NCI-H1092 treated with DMSO at 0.1 percent for 48 hours (cell line): Measurements from ENCODE around the gene HDAC8.
A peak's percentile ranks its signal among the peaks of the same experiment; 100 is the strongest.

ENCODE experiments used
- DNase-seq: peaks from one replicate; lab custom pipeline; 2025; lab: John Stamatoyannopoulos, UW

Gene HDAC8

GRCh38 chrX:72316408-72317110 lies 256.1 kb downstream of the HDAC8 start:
- peak; percentile 29 for DNase-seq

- no peak for DNase-seq
Measured at GRCh38 chrX:72314881-72315280, 257.8 kb downstream of the HDAC8 start.

DNA sequence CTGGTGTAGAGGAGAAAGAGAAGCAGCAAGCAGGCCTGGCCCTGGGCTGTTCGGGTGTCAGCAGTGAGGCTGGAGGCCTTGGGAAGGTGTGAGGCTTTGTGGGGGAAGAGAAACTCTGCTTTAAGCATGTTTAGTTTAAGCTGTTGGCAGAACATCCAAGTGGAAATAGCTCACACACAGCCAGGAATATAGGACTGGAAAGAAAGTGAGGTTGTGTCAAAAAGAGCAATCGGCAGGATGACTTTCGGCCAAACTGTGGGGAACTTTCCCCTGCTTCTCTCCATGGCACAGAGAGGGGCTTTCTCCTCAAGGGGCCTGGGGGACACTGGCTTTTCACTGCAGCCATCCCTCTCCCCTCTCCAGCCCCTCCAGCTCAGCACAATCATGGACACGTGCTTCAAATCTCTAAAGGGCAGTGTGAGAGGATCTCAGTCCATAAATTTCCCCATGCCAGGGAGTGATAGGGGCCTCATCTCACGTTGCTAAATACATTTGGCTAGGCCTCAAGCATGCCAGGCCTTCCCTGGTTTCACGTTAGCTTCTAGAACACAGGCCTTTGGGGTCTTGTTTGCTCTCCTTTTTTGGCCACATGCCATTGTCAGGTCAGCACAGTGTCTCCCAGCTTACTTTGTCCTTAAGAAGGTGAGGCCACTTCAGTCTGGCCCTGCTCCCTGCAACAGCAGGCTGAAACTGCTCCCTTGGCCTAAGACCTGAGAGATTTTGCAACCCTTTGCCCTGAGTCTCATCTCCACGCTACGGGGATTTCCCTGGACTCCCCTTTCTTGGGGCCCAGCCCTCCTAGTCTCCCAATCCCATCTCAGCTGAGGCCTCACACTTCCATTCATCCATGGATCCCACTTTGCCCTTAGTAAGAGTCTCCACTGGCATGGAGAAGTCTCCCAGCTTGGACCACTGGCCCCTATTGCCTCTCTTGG lies 258.7 kb downstream of the HDAC8 start:
- DNase-seq: peak; percentile 8

DNA sequence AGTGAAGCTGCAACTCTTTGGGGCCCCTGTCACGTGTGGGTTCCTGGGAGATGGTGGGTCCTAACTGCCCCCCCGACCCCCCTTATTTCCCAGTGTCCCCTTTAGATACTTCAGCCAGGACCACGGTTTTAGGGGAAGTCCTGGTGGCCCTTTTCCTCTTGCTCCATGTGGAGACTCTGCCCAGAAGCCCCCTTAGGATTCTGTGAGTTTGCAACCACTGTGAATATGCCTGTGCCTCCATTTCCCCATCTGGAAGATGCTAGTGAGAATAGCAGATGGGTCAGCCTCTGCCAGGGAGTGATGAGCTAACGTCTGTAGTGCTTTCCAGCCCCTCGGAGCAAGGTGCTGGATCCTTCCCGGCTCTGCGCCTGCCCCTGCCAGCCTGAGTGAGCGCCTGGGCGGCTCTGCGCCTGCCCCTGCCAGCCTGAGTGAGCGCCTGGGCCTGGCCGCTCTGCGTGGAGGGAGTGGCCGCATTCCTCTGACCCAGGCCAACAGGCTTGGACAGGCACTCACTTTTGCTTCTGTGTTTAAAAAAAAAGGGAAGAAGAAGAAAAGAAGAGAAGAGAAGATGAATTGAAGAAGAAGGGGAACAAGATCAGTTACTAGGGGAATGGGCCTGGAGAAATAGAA lies 260.2 kb downstream of the HDAC8 start:
- DNase-seq: no peak

GRCh38 chrX:72309297-72310071 lies 263.2 kb downstream of the HDAC8 start:
- DNase-seq: no peak

GRCh38 chrX:72308566-72309296 lies 263.9 kb downstream of the HDAC8 start:
- peak; percentile 74 for DNase-seq

- DNase-seq: no peak
Measured at GRCh38 chrX:72308209-72308565, 264.5 kb downstream of the HDAC8 start.

DNA sequence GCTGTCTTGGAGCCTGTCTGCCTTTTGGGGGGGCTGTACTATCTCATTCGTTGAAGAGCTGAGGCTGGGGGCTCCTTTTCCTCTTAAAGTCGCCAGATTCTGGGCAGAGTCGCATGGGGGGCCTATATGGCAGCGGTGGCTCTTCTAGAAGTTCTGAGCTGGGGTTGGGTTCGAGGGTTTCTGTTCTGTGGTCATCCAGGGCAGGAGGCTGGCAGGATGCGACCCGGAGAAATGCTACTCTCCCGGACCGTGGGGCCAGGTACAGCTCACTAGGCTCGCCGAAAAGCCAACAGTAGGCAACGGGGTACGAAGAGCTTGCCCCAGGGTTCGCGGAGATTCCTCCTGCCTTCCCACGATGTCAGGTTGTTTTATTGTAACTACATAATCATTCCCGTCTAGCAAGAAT lies 265.0 kb downstream of the HDAC8 start:
- no peak for DNase-seq

GRCh38 chrX:72306851-72307645 lies 265.6 kb downstream of the HDAC8 start:
- peak; percentile 86 for DNase-seq

GRCh38 chrX:72306085-72306801 lies 266.4 kb downstream of the HDAC8 start:
- peak; percentile 30 for DNase-seq

GRCh38 chrX:72305286-72306084 lies 267.2 kb downstream of the HDAC8 start, which contains the start of gene CITED1:
TSS of gene CITED1 (minus strand) at chrX:72305914. CDS start at chrX:72302869, 3,045 bp downstream.
- DNase-seq: peak; percentile 10

GRCh38 chrX:72304877-72305276 lies 267.8 kb downstream of the HDAC8 start:
- no peak for DNase-seq

- DNase-seq: no peak
Measured at GRCh38 chrX:72301781-72302180, 270.9 kb downstream of the HDAC8 start.

DNA sequence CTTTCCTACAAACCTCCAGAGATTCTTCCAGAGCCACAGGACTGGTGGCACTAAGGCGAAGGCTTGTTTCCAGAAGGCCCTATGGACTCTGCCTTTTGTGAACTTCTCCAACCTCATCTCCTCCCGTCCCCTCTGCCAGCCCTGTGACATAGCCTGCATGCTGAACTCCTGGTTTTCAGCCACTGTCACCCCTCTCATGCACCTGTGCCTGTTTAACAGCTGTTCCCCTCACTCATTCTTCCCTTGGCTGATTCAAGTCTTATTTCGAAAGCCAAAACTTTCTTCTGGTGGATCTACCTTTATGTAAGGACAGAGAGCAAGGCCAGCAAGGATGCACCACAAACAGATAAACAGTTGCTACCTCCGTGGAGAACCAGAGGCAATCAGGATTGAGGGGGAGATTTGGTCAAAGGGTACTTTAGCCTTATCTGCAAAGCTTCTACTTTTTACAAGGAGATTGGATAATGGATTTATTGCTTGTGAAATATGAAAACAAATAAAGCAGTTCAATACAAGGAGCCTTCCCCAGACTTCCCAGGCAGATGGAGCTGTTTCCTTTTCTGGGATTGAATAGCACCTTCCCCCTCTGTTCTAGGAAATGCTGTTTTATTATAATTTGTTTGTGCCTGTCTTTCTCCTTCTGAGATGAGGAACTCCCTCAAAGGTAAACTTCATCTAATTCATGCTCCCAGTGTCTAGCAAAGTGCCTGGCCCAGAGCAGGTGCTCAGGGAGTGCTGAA lies 272.6 kb downstream of the HDAC8 start:
- DNase-seq: no peak

GRCh38 chrX:72297953-72298730 lies 274.5 kb downstream of the HDAC8 start:
- DNase-seq: no peak

DNA sequence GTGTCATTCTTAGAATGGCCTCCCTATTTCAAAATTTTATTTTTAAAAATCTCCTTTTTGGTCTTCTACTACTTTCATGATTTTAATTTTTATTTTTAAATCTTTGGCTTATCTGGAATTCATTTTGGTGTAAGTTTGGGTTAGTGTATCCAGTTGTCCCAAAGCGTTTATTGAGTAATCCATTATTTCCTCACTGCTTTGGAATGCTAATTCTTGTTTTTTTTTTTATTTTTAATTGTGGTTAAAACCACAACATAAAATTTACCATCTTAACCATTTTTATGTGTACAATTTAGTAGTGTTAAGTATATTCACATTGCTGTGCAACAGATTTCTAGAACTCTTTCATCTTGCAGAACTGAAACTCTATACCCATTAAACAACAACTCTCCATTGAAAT lies 275.7 kb downstream of the HDAC8 start:
- no peak for DNase-seq

GRCh38 chrX:72295745-72296144 lies 276.9 kb downstream of the HDAC8 start:
- no peak for DNase-seq
